IMR-90 (cell line): ENCODE measurements around the gene NPRL2. TPM values are rescaled to one million over a fixed set of nuclear protein-coding genes. Genes with fewer than 3 reads are reported as not detected.

Source experiments
- ATAC-seq: fragments of 200-7000 bp; cut with Tn5 transposase; 2 replicates; pipeline ENCODE4 v1.9.1; 2020; ENCODE audit warnings: low read depth, mild to moderate bottlenecking, moderate library complexity
- BruUV-seq: library from RNA; stranded (reverse); fragments of 400-500 nt; replicated peaks from 2 replicates; lab custom pipeline; 2021; lab: Mats Ljungman, UMichigan
- CTCF ChIA-PET: fragments of 300-600 bp; formaldehyde crosslinking; extraction: SDS; loops from one replicate; lab custom pipeline; 2021; ENCODE audit warnings: antibody characterized with exemption; lab: Yijun Ruan, JAX
- POLR2A ChIA-PET: fragments of 300-600 bp; sonication (Branson Sonifier 250); formaldehyde crosslinking; loops from one replicate; lab custom pipeline; 2022; ENCODE audit warnings: antibody characterized with exemption; ENCODE audit not compliant: unreplicated experiment; lab: Charles Lee
- DNase-seq: peaks from one replicate; pipeline ENCODE4 v3.0.0; 2013
- H2AFZ ChIP-seq: replicated peaks from 2 replicates; pipeline ENCODE3; 2013; ENCODE audit warnings: low read length, mild to moderate bottlenecking; ENCODE audit not compliant: poor library complexity
- H2AK5ac ChIP-seq: 2 replicates; pipeline ENCODE4 v1.6.1; 2013; ENCODE audit warnings: low read depth, low read length, inconsistent platforms
- H2AK9ac ChIP-seq: replicated peaks from 2 replicates; pipeline ENCODE3; 2013; ENCODE audit warnings: mild to moderate bottlenecking, low read depth, low read length, moderate library complexity; ENCODE audit not compliant: poor library complexity
- H2BK120ac ChIP-seq: 2 replicates; pipeline ENCODE4 v1.6.1; 2013; ENCODE audit warnings: low read depth, low read length, inconsistent platforms
- H2BK15ac ChIP-seq: 3 replicates; pipeline ENCODE4 v1.6.1; 2013; ENCODE audit warnings: low read depth, low read length, inconsistent platforms
- H2BK20ac ChIP-seq: 2 replicates; pipeline ENCODE4 v1.6.1; 2013; ENCODE audit warnings: low read depth, mild to moderate bottlenecking, inconsistent platforms, low read length, moderate library complexity
- H2BK5ac ChIP-seq: 2 replicates; pipeline ENCODE4 v1.6.1; 2013; ENCODE audit warnings: mild to moderate bottlenecking, low read depth, low read length, inconsistent platforms; ENCODE audit not compliant: poor library complexity, severe bottlenecking
- H3K14ac ChIP-seq: replicated peaks from 2 replicates; pipeline ENCODE4 v1.6.1; 2013; ENCODE audit warnings: low read depth, low read length, inconsistent platforms
- H3K18ac ChIP-seq: 2 replicates; pipeline ENCODE4 v1.6.1; 2013; ENCODE audit warnings: low read depth, low read length, control low read depth
- H3K23ac ChIP-seq: 2 replicates; pipeline ENCODE4 v1.6.1; 2013; ENCODE audit warnings: low read depth, low read length, inconsistent platforms
- H3K27ac ChIP-seq: 2 replicates; pipeline ENCODE4 v1.5.1; 2013; ENCODE audit warnings: mild to moderate bottlenecking, control low read depth, low read length; ENCODE audit not compliant: insufficient read depth
- H3K27me3 ChIP-seq: 2 replicates; pipeline ENCODE4 v1.6.1; 2013; ENCODE audit warnings: low read length; ENCODE audit not compliant: control insufficient read depth, insufficient read depth
- H3K36me3 ChIP-seq: 2 replicates; pipeline ENCODE4 v1.6.1; 2013; ENCODE audit warnings: low read length, mixed read lengths; ENCODE audit not compliant: control insufficient read depth, insufficient read depth
- H3K4ac ChIP-seq: 2 replicates; pipeline ENCODE4 v1.6.1; 2013; ENCODE audit warnings: low read depth, low read length, inconsistent platforms
- H3K4me1 ChIP-seq: 2 replicates; pipeline ENCODE4 v1.6.1; 2013; ENCODE audit warnings: low read length, mixed read lengths; ENCODE audit not compliant: control insufficient read depth, insufficient read depth
- H3K4me2 ChIP-seq: 2 replicates; pipeline ENCODE4 v1.6.1; 2013; ENCODE audit warnings: low read depth, mild to moderate bottlenecking, control low read depth, low read length, moderate library complexity
- H3K4me3 ChIP-seq: 2 replicates; pipeline ENCODE4 v1.5.1; 2013; ENCODE audit warnings: low read depth, mild to moderate bottlenecking, control low read depth, low read length, moderate library complexity; ENCODE audit not compliant: insufficient read depth
- H3K56ac ChIP-seq: 2 replicates; pipeline ENCODE4 v1.6.1; 2013; ENCODE audit warnings: low read length, inconsistent platforms; ENCODE audit not compliant: insufficient read depth; ENCODE audit errors: extremely low read depth
- H3K79me1 ChIP-seq, 2 experiments: 2 replicates each; pipeline ENCODE4 v1.6.1; 2013; ENCODE audit warnings: low read length in 2 of 2, inconsistent platforms in 1 of 2, low read depth in 1 of 2
- H3K9ac ChIP-seq: 2 replicates; pipeline ENCODE4 v1.6.1; 2013; ENCODE audit warnings: low read depth, low read length, control low read depth
- H3K9me1 ChIP-seq: 2 replicates; pipeline ENCODE4 v1.6.1; 2013; ENCODE audit warnings: low read length, inconsistent platforms; ENCODE audit not compliant: insufficient read depth
- H3K9me3 ChIP-seq: 2 replicates; pipeline ENCODE4 v1.6.1; 2013; ENCODE audit warnings: low read length; ENCODE audit not compliant: control insufficient read depth, insufficient read depth
- H4K20me1 ChIP-seq: 2 replicates; pipeline ENCODE4 v1.6.1; 2013; ENCODE audit warnings: low read length, inconsistent platforms; ENCODE audit not compliant: insufficient read depth
- H4K5ac ChIP-seq: 2 replicates; pipeline ENCODE4 v1.6.1; 2013; ENCODE audit warnings: mild to moderate bottlenecking, low read depth, low read length, control low read depth
- H4K8ac ChIP-seq, 2 experiments: 2 replicates each; pipeline ENCODE4 v1.6.1; 2013; ENCODE audit warnings: low read depth in 2 of 2, low read length in 2 of 2, control low read depth in 1 of 2, inconsistent platforms in 1 of 2
- H4K91ac ChIP-seq: 2 replicates; pipeline ENCODE4 v1.6.1; 2013; ENCODE audit warnings: low read depth, low read length, inconsistent platforms; ENCODE audit not compliant: insufficient read depth
- CEBPB ChIP-seq: IDR thresholded peaks from 2 replicates; pipeline ENCODE4 v1.6.1; 2012; ENCODE audit warnings: low read depth, low read length, improper control_type of control experiment
- CHD1 ChIP-seq: IDR thresholded peaks from 2 replicates; pipeline ENCODE4 v1.6.1; 2012; ENCODE audit warnings: low read depth, low read length, improper control_type of control experiment
- CTCF ChIP-seq: conservative IDR thresholded peaks from 2 replicates; pipeline ENCODE4 v1.5.1; 2012; ENCODE audit warnings: mild to moderate bottlenecking, low read depth, low read length, improper control_type of control experiment
- FOS ChIP-seq: fragments of 150-350 bp; IDR thresholded peaks from 2 replicates; pipeline ENCODE4 v1.6.1; 2016; ENCODE audit warnings: low read depth, low read length
- MAZ ChIP-seq: IDR thresholded peaks from 2 replicates; pipeline ENCODE4 v1.6.1; 2012; ENCODE audit warnings: low read depth, mild to moderate bottlenecking, low read length, improper control_type of control experiment, moderate library complexity, borderline replicate concordance
- NFE2L2 ChIP-seq: fragments of 150-350 bp; IDR thresholded peaks from 2 replicates; pipeline ENCODE4 v1.6.1; 2016; ENCODE audit warnings: low read depth, mild to moderate bottlenecking, low read length
- POLR2A ChIP-seq: IDR thresholded peaks from 2 replicates; pipeline ENCODE4 v1.6.1; 2012; ENCODE audit warnings: mild to moderate bottlenecking, low read depth, low read length
- RAD21 ChIP-seq: IDR thresholded peaks from 2 replicates; pipeline ENCODE4 v1.6.1; 2012; ENCODE audit warnings: low read length, improper control_type of control experiment
- RCOR1 ChIP-seq: IDR thresholded peaks from 2 replicates; pipeline ENCODE4 v1.6.1; 2012; ENCODE audit warnings: mild to moderate bottlenecking, low read length, improper control_type of control experiment; ENCODE audit not compliant: insufficient replicate concordance
- SMC3 ChIP-seq: fragments of 150-350 bp; IDR thresholded peaks from 2 replicates; pipeline ENCODE4 v1.6.1; 2016; ENCODE audit warnings: low read depth, mild to moderate bottlenecking, antibody characterized with exemption, low read length, moderate library complexity
- WGBS, 2 experiments: methylation state at CpG; one replicate each; pipeline versions ENCODE4 v1.1.5 to v1.1.7; 2013; ENCODE audit warnings: missing lambda C conversion rate in 2 of 2; ENCODE audit not compliant: insufficient read length in 1 of 2; ENCODE audit errors: extremely low coverage in 2 of 2; 5-methylcytosine and 5-hydroxymethylcytosine counted together
- dilution Hi-C: fragments of 300-500 bp; cut with HindIII; formaldehyde crosslinking; loops from one replicate; pipeline ENCODE4 v1.14.3; 2018; ENCODE audit warnings: low sequenced_read_pairs; ENCODE audit not compliant: unreplicated experiment
- in situ Hi-C: fragments of 300-500 bp; cut with MboI; formaldehyde crosslinking; loops from 3 replicates; pipeline ENCODE4 v1.14.3; 2019; ENCODE audit warnings: low sequenced_read_pairs, inconsistent platforms, mixed read lengths
- intact Hi-C: fragments of 100-400 bp; cut with micrococcal nuclease; formaldehyde crosslinking; loops from 2 replicates; pipeline ENCODE4 v1.10.0; 2022
- polyA plus RNA-seq, 3 experiments: library from polyadenylated mRNA; depleted of rRNA; stranded (reverse); fragments of >200 nt; gene quantifications; 2 replicates each; pipeline ENCODE4 v1.2.3, GENCODE V29; 2012; ENCODE audit warnings: low replicate concordance in 1 of 3
- total RNA-seq: library from RNA; depleted of rRNA; stranded (reverse); fragments of >200 nt; gene quantifications from 2 replicates; pipeline ENCODE4 v1.2.3, GENCODE V29; 2012
- TF ChIP-seq, protein P1 (sequence below): fragments of 150-350 bp; IDR thresholded peaks from 2 replicates; pipeline ENCODE4 v1.6.1; 2017; ENCODE audit warnings: mild to moderate bottlenecking, antibody characterized with exemption, low read length, low read depth

Gene NPRL2
- total and polyA plus RNA-seq, 2 of the 4 experiments (the other 2 are of a cell fraction) = 38.3 to 38.7 TPM

GRCh38 chr3:50352781-50353180 is 2.2 kb upstream of the NPRL2 start:
- no peak overlapping the region for H3K14ac ChIP-seq
- dilution Hi-C loops = no loop called here
- no peak overlapping the region for H2AFZ ChIP-seq
- H2AK9ac ChIP-seq = no peak overlapping the region
- no peak overlapping the region for H3K4ac ChIP-seq
- ChIA-PET POLR2A (interaction anchor here (0.6 to 1.0 kb wide), 2 partner anchors 16 to 88 kb away, joined by 3 read pairs; no protein-coding TSS in a partner anchor), CTCF (interaction anchor here (0.8 kb wide), 1 partner anchor 9 kb away, joined by 3 read pairs; no protein-coding TSS in a partner anchor)
- peaks cover 41% of the 10 kb centered on the region for H4K20me1 ChIP-seq
- no peaks in the 10 kb centered on the region for H3K9me3 ChIP-seq
- H3K4me2 ChIP-seq = no peak overlapping the region
- H2AK5ac ChIP-seq = no peak overlapping the region
- in situ Hi-C loops = no loop called here
- no peak overlapping the region for H3K4me3 ChIP-seq
- H3K9me1 ChIP-seq = peaks cover 13% of the 10 kb centered on the region; the same call in 1 of the 2 replicates
- peaks cover 46% of the 10 kb centered on the region for H3K36me3 ChIP-seq
- no peak overlapping the region for H3K23ac ChIP-seq
- no peak overlapping the region for H3K18ac ChIP-seq
- H4K91ac ChIP-seq = no peak overlapping the region
- no peak for ATAC-seq
- no peak overlapping the region for H4K8ac ChIP-seq
- peak; percentile 31; the same call in 1 of the 2 replicates for TF ChIP-seq CTCF
- TF ChIP-seq POLR2A = no peak
- peak; percentile 50 for TF ChIP-seq CEBPB
- TF ChIP-seq SMC3 = peak; percentile 4; the same call in 1 of the 2 replicates
- TF ChIP-seq RAD21 = peak; percentile 16; the same call in 1 of the 2 replicates
- TF ChIP-seq, protein P1, sequence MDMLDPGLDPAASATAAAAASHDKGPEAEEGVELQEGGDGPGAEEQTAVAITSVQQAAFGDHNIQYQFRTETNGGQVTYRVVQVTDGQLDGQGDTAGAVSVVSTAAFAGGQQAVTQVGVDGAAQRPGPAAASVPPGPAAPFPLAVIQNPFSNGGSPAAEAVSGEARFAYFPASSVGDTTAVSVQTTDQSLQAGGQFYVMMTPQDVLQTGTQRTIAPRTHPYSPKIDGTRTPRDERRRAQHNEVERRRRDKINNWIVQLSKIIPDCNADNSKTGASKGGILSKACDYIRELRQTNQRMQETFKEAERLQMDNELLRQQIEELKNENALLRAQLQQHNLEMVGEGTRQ = no peak
- TF ChIP-seq RCOR1 = no peak
- no peak for TF ChIP-seq FOS
- no peak for TF ChIP-seq CHD1
- TF ChIP-seq MAZ = no peak
- no peak for TF ChIP-seq NFE2L2
- DNase-seq = peak; percentile 29
- no peak overlapping the region for H2BK5ac ChIP-seq
- intact Hi-C loops = no loop called here
- no peak overlapping the region for H2BK20ac ChIP-seq
- no peak overlapping the region for H3K9ac ChIP-seq
- H3K27me3 ChIP-seq = no peaks in the 10 kb centered on the region
- no peak overlapping the region for H2BK120ac ChIP-seq
- no peak overlapping the region for H4K5ac ChIP-seq
- peaks cover 29% of the 10 kb centered on the region for H3K4me1 ChIP-seq
- no peak overlapping the region for H3K27ac ChIP-seq
- no peak overlapping the region for H2BK15ac ChIP-seq
- no CpG with 5 or more reads among the region's 2 CpGs for WGBS, 2 experiments
- BruUV-seq = no TSS peak
- no peak overlapping the region for H3K56ac ChIP-seq
- peaks cover 23 to 68% of the 10 kb centered on the region in 2 experiments for H3K79me1 ChIP-seq
